Stimulated activated CD4-positive, alpha-beta T cell treated with anti-CD3 and anti-CD28 coated beads, Interleukin-12 subunit alpha, Interleukin-12 subunit beta, amount 100 ng/mL, for 48 hours (primary cell): ENCODE data around the gene NPFFR1.

Source experiments
- DNase-seq, 3 donors: peaks; one replicate each; pipeline ENCODE4 v3.0.0-alpha.2; 2020; ENCODE audit warnings: low read depth in 2 of 3, low spot score in 1 of 3

The NPFFR1 gene

DNA sequence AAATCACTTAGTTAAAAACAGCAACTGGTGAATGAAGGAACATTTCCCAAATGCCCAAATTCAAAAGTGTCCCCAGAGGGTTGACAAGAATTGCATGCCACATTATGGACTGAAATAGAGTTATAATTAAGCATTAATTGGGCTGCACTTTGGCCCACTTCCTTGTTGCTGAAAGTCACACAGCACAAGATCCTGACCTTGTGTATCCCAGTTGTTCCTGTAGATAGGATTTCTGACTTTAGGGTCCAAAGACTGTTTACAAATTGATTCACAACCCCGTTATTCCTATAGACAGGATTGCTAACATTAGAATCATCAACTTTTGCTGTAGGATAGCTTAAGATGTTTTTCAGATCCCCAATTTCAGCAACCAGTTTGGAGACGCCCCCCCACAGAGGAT is 31.5 kb upstream of the NPFFR1 start:
- no peak for DNase-seq

DNA sequence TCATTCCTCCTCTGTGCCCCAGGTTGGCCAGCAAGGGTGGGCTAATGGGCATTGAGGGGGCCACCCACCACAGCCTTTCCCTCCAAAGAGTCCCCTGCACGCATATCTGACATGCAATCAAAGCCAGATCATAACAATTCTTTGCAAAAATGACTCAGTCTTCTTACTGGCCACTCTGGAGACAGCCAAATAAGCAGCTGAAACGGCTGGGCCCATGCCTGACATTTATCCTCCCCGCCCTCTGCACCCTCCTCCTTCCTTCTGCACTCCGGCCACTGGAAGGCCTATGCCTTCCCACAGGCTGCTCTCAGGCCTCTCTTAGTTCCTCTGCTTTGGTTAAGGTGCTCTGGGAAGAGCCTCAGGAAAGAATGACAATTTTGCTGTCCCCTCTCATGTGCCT is 29.2 kb upstream of the NPFFR1 start:
- DNase-seq, result no peak

DNA sequence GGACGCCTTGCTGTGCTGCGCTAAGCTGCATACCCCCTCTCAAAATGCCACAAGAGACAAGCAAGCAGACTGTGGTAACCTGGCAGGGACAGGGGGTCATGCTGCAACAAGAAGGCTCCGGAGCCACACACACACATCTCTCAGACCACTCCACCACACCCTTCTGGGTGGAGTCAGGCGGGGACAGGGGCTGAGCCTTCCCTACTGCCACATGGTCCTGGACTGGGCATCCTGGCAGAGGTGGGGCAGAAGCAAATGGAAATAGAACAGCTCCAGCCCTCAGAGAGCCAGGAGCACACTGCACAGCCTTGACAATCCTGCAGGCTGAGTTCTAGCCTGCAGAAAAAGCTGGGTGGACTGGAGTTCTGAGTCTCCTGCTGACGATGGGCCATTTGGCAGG is 28.4 kb upstream of the NPFFR1 start:
- DNase-seq, result no peak

DNA sequence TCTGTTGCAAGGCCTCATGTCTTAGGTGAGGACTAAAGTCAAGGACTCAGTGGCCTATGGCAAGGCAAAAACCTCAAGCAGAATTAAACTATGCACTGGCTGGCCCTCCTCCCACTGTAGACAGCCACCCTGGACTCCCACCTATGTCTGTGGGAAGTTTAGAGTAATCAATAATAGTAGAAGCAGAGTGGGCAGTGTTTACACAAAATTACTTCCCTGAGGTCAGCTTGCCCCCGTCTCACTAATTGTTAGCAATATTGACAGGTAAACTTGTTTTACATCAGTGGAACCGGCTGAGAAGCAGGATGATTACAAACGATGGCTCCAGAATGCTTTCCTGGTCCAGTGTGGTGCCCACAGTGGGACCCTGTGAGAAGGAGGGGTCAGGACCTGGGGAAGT is 27.9 kb upstream of the NPFFR1 start:
- DNase-seq, result no peak

DNA sequence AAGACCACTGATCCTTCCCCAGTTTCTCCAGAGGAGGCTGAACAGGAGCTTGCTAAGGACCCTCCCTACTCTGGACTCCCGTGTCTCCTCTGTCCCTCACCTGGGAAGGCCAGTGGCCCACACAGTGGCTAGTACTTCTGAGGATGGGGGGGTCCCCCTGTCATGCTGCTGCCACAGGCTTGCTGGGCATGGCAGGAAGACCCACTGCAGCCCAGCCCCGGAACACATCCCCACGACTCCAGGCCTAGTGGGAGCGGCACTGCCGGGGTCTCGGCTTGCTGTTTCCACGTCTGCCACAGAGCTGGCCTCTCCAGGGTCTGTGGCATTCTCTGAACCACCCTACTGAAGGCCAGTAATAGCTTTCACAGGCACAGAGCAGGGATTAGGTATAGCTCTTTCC is 25.9 kb upstream of the NPFFR1 start:
- DNase-seq, result no peak

DNA sequence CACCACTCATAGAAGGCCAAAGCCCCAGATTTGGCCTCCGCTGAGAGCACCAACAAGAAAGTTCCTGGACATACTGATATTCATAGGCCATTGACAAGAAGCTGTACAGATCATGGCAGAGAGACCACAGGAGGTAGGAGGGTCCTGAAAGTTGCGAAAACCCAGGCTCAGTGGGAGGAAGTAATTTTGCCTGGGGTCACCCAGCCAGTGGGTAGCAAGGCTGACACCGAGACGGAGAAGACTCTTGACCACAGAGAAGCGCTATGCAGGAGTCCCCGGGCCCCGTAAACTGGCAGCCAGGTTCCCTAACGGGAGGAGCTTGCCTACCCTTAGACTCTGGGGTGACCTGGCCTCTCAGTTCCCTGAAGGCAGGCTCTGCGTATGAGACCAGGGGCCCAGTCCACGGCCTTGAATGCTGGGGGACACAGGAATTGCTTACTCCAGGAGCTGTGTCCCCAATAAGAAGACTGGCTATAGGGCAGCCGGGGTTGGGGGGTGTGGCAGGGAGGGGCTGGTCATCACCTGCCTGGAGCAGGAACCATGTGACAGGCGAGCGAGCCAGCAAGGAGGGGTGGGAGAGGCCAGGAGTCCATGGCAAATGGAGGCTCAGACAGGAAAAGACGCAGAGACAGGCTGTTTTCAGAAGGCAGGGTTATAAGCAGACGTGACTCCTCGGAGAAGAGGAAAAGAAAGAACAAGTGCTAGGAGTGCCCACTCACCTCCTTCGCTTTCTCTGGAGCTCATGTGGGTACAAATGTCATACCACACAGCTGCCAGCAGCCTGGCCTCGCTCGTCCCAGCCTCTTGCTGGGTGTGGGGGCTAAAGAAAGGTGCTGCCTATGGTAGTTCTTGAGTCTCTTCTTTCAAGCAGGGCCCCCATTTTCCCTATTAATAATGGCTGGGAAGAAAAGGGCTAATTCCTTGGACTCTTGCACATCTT is 24.6 kb upstream of the NPFFR1 start:
- DNase-seq, result no peak

DNA sequence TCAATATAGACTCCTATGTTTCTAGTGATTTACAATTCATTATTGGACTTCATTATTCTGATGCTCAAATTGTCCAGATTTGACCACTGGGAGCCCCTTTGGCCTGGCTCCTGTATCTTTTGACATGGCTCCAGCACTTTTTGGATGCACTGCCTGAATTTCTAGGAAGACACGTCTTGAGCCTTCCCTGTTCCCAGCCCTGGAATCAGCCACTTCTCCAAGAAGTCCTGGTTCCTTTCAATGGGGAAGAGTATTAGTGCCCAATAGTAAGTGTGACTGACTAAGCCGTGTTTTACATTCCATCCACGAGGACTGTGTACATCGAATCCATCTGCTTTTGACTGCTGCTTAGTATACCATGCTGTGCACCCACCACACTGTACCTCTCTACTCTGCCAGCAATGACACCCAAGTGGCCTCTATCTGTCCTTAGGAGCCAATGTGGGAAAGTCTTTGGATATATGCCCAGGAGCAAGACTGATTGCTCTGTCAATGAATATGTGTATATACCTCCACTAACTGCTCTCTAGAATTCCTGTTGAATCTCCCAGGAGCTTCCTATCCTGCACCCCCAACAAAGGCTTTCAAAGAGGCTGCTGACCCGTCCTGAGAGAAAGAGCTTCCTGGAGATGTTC is 23.2 kb upstream of the NPFFR1 start:
- no peak for DNase-seq

DNA sequence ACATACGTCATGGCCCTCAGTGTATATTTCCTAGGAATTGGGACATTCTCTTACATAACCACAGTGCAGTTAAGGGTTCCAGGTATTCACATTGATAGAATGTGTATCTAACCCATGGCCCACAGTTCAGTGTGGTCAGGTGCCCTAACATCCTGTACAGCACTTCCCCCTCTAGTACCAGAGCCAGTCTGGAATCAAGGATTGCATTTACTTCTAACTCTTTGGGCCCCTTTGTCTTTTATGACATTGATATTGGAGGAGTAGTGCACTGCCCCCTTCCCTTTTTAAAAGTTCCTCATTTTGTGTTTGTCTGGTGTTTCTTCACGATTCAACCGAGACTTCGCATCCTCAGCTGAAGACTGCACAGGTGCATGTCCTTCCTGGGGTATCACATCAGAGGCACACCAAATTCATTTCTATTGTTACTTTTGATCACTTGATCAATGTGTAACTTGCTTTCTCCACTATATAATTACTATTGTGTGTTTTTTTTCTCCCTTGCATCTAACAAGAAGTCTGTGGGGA is 22.4 kb upstream of the NPFFR1 start:
- DNase-seq, result no peak

DNA sequence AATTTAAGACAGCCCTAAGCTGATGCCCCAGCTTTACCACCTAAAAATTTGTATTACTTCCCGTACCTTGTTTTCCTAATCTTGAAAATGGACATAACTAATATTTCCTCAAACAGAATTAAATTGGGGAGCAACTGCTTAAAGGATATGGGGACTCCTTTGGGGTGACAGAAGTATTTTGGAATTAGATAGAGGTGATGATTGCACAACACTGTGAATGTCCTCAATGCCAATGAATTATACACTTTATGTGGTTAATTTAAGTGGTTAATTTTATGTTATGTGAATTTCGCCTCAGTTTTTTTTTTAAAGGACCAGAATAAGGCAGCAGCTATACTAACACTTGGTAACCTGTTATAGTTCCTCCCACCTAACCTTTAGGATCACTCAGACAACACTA is 19.9 kb upstream of the NPFFR1 start:
- no peak for DNase-seq

DNA sequence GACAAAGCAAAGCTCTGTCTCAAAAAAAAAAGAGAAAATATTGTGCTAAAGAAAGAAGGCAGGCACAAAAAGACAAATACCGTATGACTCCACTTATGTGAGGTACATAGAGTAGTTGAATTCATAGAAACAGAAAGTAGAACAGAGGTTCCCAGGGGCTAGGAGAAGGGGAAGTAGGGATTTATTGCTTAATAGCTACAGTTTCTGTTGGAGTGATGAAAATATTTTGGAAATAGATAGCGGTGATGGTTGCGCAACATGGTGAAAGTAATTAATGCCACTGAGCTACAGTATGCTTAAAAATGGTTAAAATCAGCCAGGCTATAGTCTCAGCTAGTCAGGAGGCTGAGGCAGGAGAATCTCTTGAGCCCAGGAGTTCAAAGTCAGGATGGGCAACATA is 18.5 kb upstream of the NPFFR1 start:
- no peak for DNase-seq

DNA sequence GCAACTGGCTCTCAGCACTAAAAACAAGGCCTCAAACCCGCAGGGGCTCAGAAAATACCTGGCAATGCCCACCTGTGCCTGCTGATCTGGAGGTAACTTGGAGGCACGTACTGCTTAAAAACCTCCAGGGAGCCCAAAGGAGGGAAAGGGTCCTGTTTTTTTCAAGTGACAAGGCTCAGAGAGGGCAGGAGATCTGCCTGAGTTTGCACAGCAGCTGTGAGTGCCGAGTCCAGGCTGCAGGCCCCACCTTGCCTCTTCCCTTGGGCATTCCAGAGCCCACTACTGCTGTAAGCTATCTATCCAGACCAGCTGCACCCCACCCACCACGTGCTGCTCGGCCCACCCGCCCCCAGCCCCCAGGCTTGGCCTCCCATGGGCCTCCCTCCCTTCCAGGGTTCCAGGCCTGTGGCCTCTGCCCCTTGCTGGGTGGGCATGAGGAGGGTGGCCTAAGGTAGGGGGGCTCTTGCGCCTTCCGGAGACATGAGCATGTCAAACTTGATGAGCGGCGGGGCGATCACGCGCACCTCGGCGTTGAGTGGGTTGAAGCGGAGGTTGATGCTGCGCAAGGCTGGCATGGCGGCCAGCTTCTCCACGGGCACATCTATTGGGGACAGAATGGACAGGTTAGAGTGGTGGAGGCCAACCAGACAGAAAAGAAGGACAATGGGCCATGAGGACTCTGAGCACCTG is 17.2 kb upstream of the NPFFR1 start:
- no peak for DNase-seq

DNA sequence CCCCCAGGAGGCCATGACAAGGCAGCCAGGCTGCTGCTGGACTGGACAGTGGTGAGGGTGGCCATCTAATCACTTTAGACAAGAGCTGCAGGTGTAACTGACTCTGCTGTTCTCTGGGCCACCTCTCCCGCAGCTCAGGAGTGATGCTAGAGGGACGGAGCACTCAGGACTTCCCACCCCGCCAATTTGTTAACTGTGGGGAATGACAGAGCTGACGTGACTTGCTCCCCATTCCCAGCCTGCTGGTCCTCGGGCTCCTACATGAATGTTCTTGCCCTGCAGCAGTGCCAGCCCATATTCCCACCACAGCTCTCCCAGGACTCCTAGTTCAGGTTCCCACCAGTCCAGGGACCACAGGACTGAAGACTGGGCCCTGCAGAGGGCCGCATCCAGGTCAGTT is 16.7 kb upstream of the NPFFR1 start:
- DNase-seq, result no peak

DNA sequence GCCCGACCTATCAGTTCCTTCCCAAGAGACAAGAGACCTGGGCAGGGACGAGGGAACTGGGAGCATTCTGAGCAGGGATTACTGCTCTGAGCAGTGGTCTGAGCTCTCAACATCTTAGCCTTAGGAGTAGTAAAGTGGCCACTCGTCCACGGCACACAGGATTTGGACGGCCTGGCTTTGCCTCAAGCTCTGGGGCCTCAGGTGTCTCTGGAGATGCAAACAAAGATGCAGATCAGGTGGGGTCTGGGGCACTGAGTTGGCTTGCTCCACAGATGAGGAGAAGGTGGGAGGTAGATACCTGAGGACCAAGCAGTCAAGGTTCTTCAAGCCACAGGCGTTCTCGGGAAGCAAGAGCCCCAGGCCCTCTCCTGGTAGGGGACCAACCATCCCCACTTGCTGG is 16.1 kb upstream of the NPFFR1 start:
- no peak for DNase-seq

DNA sequence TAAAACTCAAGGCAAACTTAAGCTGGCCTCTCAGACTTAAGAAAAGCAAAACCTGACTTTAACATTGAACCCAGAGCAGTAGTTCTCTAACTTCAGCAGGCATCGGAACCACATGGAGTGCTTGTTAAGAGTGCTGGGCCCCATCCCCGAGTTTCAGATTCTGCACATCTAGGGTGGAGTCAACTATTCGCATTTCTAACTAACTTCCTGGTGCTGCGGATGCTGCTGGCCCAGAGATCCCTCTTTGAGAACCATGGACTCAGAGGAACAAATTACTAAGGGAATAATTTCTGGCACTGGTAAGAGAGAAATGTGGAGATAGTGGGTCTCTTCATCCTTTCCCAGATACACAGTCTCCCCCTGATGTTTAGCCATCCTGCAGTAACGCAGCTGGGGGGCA is 14.6 kb upstream of the NPFFR1 start:
- no peak for DNase-seq

DNA sequence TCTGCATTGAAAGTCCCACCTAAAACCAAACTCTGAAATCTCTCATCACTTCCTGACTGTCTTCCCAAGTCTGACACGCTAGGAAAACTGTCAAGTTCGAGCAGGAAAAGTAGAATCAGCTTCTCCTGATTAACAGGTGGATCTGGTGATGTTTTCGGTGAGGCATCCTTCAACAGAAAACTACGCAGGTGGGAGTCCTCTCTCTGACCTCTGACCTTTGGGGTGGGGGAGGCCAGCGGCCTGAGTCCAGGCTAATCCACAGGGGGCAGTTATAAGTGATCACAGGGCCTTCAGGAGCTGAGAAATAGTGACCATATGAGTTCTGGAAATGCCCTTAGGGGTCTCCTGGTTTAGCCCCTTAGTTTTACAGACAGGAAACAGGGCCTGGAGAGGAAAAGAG is 13.4 kb upstream of the NPFFR1 start:
- DNase-seq, result no peak

DNA sequence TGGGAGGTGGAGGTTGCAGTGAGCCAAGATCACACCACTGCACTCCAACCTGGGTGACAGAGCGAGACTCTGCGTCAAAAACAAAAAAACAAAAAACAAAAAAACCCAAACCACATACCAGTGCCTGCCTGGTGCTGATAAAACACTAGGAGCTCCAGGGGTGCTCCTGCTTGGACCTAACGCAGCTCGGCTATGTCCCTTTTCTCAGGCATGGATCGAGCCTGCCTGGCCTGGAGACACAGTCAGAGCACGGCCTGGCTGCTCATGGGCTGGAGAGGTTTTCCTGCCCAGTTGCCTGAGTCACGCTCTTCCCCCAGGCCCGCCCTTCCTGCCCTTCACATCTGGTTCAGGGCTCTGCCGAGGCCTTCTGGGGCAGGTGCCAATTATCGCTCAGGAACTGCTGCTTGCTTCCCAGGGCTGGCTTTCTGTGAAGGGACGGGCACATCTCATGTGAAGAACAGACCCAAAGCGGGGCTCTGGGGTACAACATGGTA is 12.6 kb upstream of the NPFFR1 start:
- no peak for DNase-seq

DNA sequence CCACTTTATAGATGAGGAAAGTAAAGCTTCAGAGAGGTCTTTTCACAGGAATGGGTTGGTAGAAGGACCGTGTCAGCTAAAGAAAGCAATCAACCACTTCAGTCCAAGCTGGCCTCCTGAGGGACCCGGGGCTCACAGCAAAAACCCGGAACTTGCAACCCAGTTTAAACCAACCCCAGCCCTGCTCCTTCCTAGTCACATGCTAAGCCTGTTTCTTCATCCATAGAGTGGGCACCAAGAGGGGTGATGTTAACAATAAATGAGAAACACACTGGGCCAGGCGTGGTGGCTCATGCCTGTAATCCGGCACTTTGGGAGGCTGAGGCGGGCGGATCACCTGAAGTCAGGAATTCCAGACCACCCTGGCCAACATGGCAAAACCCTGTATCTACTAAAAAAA is 12.1 kb upstream of the NPFFR1 start:
- no peak for DNase-seq

DNA sequence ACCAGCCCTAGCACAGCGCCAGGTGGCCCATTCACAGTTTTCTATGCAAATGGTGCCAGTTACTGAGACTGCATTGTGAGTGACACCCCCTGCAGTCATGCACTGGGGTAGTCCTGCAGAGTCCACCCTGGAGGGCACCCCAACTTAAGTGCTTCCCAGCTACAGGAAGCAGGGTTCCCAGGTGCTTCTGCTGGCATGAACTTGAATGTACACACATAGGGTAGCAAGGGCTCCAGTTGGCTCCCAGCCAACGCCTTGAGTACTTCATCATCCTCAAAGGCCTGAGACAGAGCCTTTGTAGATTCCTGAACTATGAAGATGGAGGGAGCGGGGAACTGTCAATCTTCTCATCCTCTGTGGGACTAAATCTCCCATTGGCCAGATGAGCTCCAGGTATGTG is 11.5 kb upstream of the NPFFR1 start:
- DNase-seq, result no peak

DNA sequence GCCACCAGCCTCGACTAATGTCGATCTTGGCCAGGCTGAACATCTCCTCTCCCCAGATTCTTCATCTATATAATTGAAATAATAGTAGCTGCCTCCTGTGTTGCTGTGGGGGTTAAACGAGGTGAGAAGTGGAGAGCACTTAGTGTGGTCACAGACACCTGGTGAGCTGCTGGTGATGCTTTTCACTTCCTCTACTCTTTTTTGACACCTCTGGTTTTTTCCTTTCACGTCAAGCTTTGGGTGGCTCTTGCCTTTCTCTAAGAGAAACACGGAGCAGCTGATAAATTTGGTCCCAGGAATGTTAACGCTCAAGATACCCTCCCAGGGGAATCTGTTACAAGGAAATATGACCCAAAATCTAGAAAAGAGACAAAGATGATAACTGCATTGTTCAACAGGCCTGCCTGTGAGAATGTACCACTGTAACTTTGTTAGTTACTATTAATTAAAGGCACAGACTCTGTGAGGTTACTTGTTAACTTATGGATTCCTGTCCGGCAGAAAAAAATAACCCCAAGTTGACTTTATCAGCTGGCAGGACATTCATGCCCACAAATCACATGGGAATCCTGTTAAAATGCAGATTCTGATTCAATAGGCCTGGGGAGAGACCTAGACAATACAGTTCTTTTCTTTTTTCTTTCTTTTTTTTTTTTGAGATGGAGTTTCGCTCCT is 9.5 kb upstream of the NPFFR1 start:
- DNase-seq, result no peak

DNA sequence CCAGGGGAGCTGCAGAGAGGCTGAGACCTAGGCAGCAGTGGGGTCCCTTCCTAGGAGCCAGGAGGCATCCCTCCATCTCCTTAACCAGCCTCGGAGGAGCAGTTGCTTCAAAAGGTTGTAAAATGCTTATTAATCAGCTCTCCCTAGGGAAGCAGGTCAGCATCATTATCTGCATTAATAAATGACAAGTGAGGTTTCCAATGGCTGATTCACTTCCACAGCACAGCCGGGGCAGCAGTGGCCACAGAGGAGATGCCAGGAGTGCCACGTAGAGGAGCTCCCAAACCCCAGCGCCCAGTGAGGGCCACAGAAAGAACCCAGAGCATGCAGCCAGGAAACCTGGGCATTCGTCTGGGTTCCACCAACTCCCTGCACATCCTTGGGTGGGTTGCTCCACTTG is 8.2 kb upstream of the NPFFR1 start:
- DNase-seq, result no peak

DNA sequence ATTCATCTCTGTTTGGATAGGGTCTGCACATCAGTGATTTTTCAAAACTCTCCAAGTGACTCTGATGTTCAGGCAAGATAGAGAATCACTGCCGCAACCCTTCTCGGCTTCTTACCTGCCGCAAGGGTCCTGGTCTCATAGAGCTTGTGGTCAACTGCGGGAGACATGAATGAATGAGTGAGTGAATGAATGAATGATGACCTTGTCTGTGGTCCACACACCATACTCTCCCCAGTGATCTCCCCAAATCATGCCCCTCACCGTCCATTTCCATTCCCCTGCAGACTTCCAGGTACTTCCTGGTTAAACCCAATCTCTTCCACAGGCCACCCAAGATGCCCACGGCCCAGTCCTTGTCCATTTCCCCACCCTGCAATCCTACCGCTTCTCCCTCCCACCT is 5.9 kb upstream of the NPFFR1 start:
- DNase-seq, result no peak
